ENCODE measurements around the gene INPP5D.

Gene INPP5D

GRCh38 chr2:233247116-233247515 lies 187.0 kb downstream of the INPP5D start:
- no peak for TF ChIP-seq EZH2 (IDR thresholded peaks at IDR 0.05; ENCODE audit: borderline replicate concordance, low read length)
- TF ChIP-seq, protein P1, sequence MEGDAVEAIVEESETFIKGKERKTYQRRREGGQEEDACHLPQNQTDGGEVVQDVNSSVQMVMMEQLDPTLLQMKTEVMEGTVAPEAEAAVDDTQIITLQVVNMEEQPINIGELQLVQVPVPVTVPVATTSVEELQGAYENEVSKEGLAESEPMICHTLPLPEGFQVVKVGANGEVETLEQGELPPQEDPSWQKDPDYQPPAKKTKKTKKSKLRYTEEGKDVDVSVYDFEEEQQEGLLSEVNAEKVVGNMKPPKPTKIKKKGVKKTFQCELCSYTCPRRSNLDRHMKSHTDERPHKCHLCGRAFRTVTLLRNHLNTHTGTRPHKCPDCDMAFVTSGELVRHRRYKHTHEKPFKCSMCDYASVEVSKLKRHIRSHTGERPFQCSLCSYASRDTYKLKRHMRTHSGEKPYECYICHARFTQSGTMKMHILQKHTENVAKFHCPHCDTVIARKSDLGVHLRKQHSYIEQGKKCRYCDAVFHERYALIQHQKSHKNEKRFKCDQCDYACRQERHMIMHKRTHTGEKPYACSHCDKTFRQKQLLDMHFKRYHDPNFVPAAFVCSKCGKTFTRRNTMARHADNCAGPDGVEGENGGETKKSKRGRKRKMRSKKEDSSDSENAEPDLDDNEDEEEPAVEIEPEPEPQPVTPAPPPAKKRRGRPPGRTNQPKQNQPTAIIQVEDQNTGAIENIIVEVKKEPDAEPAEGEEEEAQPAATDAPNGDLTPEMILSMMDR (IDR thresholded peaks at IDR 0.05; ENCODE audit: low read length) = no peak
- no peaks in the 10 kb centered on the region for H3K9me3 ChIP-seq (ENCODE audit: low read length)
- no peak overlapping the region for H2AFZ ChIP-seq (ENCODE audit: low read length)
- H3K27me3 ChIP-seq (ENCODE audit: insufficient read depth, low read length) = no peaks in the 10 kb centered on the region
- peaks cover 3% of the 10 kb centered on the region for H3K79me2 ChIP-seq (ENCODE audit: insufficient read depth, low read length)
- peaks cover 7% of the 10 kb centered on the region for H3K4me1 ChIP-seq (ENCODE audit: insufficient read depth, low read length, severe bottlenecking)
- H3K9ac ChIP-seq (ENCODE audit: low read length) = no peak overlapping the region
- no peaks in the 10 kb centered on the region for H4K20me1 ChIP-seq (ENCODE audit: insufficient read depth, low read length)
- no peak overlapping the region for H3K4me2 ChIP-seq (ENCODE audit: low read length)
- H3K4me3 ChIP-seq (ENCODE audit: low read depth, low read length, poor library complexity, severe bottlenecking) = no peak overlapping the region
- no peak overlapping the region for H3K27ac ChIP-seq (ENCODE audit: low read depth, low read length, poor library complexity, severe bottlenecking)
- H3F3A ChIP-seq (ENCODE audit: insufficient read depth, low read length) = no peaks in the 10 kb centered on the region
- H3K36me3 ChIP-seq (ENCODE audit: insufficient read depth, low read length) = no peaks in the 10 kb centered on the region
- H3K9me2 ChIP-seq (ENCODE audit: low read depth, low read length) = no peaks in the 10 kb centered on the region

DNA sequence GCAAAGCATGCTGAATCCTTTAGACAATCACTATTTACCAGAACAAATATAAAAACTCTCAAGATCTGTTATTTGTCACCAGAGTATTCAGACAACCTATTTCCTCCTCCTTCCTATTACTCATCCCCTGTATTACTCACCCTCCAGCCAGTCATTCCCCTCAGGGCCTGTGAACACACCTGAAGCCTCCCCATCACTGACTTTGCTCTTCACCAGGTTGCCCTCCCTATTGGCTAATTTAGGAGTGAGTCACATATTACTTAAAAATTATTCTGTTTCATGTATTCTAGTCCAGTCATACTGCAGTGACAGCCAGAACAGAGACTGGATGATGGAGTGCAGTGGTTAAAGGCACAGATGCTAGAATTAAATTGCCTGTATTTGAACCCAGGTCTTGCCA lies 187.6 kb downstream of the INPP5D start:
- peaks cover 9% of the 10 kb centered on the region for H3K79me2 ChIP-seq (ENCODE audit: insufficient read depth, low read length)
- H3K4me1 ChIP-seq (ENCODE audit: insufficient read depth, low read length, severe bottlenecking) = peaks cover 13% of the 10 kb centered on the region
- H3K36me3 ChIP-seq (ENCODE audit: insufficient read depth, low read length) = peaks cover under 1% of the 10 kb centered on the region; the same call in 1 of the 2 replicates
- no peaks in the 10 kb centered on the region for H3K27me3 ChIP-seq (ENCODE audit: insufficient read depth, low read length)
- H3K27ac ChIP-seq (ENCODE audit: low read depth, low read length, poor library complexity, severe bottlenecking) = no peak overlapping the region
- H3K9me3 ChIP-seq (ENCODE audit: low read length) = no peaks in the 10 kb centered on the region
- H3K4me2 ChIP-seq (ENCODE audit: low read length) = no peak overlapping the region
- H3K4me3 ChIP-seq (ENCODE audit: low read depth, low read length, poor library complexity, severe bottlenecking) = no peak overlapping the region
- H3F3A ChIP-seq (ENCODE audit: insufficient read depth, low read length) = no peaks in the 10 kb centered on the region
- H3K9me2 ChIP-seq (ENCODE audit: low read depth, low read length) = no peaks in the 10 kb centered on the region
- no peak overlapping the region for H3K9ac ChIP-seq (ENCODE audit: low read length)
- TF ChIP-seq, protein P1 (IDR thresholded peaks at IDR 0.05; ENCODE audit: low read length) = no peak
- no peak for TF ChIP-seq EZH2 (IDR thresholded peaks at IDR 0.05; ENCODE audit: borderline replicate concordance, low read length)
- no peak overlapping the region for H2AFZ ChIP-seq (ENCODE audit: low read length)
- no peaks in the 10 kb centered on the region for H4K20me1 ChIP-seq (ENCODE audit: insufficient read depth, low read length)

- Histone ChIP-seq H3K9ac (ENCODE audit: low read length) (no peak overlapping the region), H3K79me2 (ENCODE audit: insufficient read depth, low read length) (peaks cover 22% of the 10 kb centered on the region), H3K27ac (ENCODE audit: low read depth, low read length, poor library complexity, severe bottlenecking) (no peak overlapping the region), H3K4me1 (ENCODE audit: insufficient read depth, low read length, severe bottlenecking) (peaks cover 26% of the 10 kb centered on the region), H3K9me3 (ENCODE audit: low read length) (no peaks in the 10 kb centered on the region), H3K4me2 (ENCODE audit: low read length) (no peak overlapping the region), H3K9me2 (ENCODE audit: low read depth, low read length) (no peaks in the 10 kb centered on the region), H2AFZ (ENCODE audit: low read length) (peak overlapping the region; percentile 73), H3K4me3 (ENCODE audit: low read depth, low read length, poor library complexity, severe bottlenecking) (no peak overlapping the region), H3K36me3 (ENCODE audit: insufficient read depth, low read length) (peaks cover 10% of the 10 kb centered on the region; the same call in 1 of the 2 replicates), H3F3A (ENCODE audit: insufficient read depth, low read length) (no peaks in the 10 kb centered on the region), H3K27me3 (ENCODE audit: insufficient read depth, low read length) (no peaks in the 10 kb centered on the region), H4K20me1 (ENCODE audit: insufficient read depth, low read length) (no peaks in the 10 kb centered on the region)
- TF ChIP-seq, protein P1 (IDR thresholded peaks at IDR 0.05; ENCODE audit: low read length) = no peak
- TF ChIP-seq EZH2 (IDR thresholded peaks at IDR 0.05; ENCODE audit: borderline replicate concordance, low read length) = no peak
Observed at GRCh38 chr2:233248999-233249398, 188.9 kb downstream of the INPP5D start.

Measured in OCI-LY1 (cell line).